IMR-90 (cell line): ENCODE measurements around the gene HTATSF1.

Experiments used
- CTCF ChIP-seq: conservative IDR thresholded peaks from 2 replicates; pipeline ENCODE4 v1.5.1; 2012; ENCODE audit warnings: mild to moderate bottlenecking, low read depth, low read length, improper control_type of control experiment
- RFX5 ChIP-seq: IDR thresholded peaks from 2 replicates; pipeline ENCODE4 v1.8.0; 2012; ENCODE audit warnings: low read depth, mild to moderate bottlenecking, low read length, moderate library complexity

DNA sequence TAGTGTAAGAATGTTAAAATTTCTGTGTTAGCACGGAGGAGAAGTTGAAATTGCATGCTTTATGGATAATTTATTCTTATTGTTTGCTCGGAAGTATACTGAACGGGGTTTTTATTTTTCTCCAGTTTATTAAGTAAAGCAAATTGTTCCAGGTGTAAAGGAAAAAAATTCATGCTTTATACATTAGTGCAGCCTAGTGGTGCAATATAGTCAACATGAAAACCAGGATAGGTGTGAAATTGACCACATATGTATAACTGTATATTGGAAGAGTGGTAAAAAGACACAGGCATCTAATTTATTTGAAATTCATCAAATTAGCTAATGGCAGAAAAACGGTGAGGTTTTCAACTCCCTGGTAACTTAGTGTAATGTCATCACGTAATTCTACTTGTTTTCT, 8.7 kb upstream of the HTATSF1 start:
- TF ChIP-seq RFX5 (no peak), CTCF (no peak)
